SH-SY5Y (cell line): ENCODE data around the gene MSMO1.

Source experiments
- GATA2 ChIP-seq: IDR thresholded peaks from 2 replicates; pipeline ENCODE4 v1.6.1; 2011; ENCODE audit warnings: mild to moderate bottlenecking, low read depth, low read length
- GATA3 ChIP-seq: IDR thresholded peaks from 2 replicates; pipeline ENCODE4 v1.6.1; 2011; ENCODE audit warnings: low read depth, mild to moderate bottlenecking, low read length, moderate library complexity

The MSMO1 gene

GRCh38 chr4:165343353-165344191 is 16.1 kb downstream of the MSMO1 start:
- no peak for TF ChIP-seq GATA2
- no peak for TF ChIP-seq GATA3

DNA sequence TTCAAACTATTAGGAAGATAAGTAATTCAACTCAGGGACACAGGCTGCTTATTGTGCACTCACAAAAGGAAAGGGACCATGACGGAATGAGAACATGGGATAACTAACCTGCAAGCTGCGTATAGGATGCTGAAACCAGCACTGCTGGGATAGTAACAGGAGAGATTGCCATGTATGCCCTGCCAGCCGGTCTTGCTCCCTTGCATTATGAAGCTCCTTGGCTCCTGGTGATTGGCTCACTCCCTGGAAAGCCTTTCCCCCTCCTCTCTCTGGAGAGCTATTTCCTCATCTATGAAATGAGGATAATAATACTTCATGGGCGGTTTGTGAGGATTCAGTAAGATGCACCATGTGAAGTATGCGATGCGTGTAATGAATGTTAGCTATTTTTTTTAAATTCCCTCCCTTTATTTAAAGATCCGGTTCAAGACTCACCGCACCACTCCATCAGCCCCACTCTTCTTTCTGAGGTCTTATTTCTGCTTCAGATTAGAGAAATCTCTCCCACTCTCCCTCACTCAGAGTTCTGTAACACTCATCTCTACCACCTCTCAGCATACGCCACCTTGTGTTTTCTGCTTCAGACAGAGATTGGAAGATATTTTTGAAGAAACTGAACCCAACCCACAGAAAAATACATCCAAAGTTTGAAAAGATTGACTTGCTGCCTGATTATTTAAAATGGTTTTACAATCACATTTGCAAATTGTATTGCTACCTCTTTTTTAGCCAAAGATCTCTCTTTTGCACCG is 18.4 kb downstream of the MSMO1 start:
- TF ChIP-seq GATA2 (no peak), GATA3 (no peak)

- TF ChIP-seq GATA2 (no peak), GATA3 (no peak)
Measured at GRCh38 chr4:165347647-165348569, 20.4 kb downstream of the MSMO1 start.

DNA sequence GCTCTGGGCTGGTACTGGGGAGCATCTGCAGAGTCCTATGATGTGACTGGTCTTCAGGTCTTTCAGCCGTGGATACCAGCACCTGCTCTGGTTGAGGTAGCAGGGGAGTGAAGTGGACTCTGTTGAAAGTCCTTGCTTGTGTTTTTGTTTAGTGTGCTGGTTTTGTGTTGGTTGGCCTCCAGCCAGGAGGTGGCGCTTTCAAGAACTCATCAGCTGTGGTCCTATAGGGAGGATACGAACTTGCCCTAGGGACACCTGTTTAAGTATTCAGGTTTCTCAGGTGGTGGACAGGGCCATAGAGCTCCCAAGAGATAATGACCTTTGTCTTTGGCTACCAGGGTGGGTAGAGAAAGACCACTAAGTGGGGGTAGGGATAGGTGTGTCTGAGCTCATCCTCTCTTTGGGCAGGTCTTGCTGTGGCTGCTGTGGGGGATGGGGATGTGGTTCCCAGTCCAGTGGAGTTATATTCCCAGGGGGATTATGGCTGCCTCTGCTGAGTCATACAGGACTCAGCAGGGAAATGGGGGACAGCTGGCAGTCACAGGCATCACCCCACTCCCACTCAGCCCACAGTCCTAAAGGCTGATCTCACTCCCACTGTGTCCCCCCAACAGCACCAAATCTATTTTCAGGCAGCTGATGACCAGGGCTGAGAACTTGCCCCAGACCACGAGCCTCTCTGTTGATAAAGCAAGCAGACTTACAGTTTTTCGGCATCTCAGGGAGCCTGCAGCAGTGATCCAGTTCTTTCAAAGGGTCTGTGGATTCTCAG is 24.1 kb downstream of the MSMO1 start:
- TF ChIP-seq GATA3: no peak
- no peak for TF ChIP-seq GATA2

- TF ChIP-seq GATA3 (no peak), GATA2 (no peak)
Measured at GRCh38 chr4:165355900-165356300, 28.4 kb downstream of the MSMO1 start.

DNA sequence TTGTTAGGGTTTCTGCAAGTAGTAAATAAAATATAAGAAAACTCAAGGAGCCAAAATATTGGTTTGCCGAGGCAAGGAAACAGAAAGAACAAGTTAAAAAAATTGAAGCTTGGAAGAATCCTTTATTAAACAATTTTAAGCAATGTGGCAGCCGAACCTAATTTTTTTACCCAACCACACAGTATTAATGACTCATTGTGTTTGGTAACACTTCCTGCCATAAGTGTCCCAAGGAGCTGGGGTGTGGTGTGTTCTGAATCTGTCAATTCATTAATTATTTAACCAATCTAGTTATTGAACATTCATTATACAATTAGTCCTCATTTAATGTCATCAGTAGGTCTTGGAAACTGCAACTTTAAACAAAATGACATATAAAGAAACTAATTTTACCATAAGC is 32.0 kb downstream of the MSMO1 start:
- TF ChIP-seq GATA3 (no peak), GATA2 (no peak)

- TF ChIP-seq GATA3: no peak
- no peak for TF ChIP-seq GATA2
Measured at GRCh38 chr4:165360041-165360695, 32.7 kb downstream of the MSMO1 start.

GRCh38 chr4:165360985-165361670 is 33.7 kb downstream of the MSMO1 start:
- TF ChIP-seq GATA2 (no peak), GATA3 (no peak)

DNA sequence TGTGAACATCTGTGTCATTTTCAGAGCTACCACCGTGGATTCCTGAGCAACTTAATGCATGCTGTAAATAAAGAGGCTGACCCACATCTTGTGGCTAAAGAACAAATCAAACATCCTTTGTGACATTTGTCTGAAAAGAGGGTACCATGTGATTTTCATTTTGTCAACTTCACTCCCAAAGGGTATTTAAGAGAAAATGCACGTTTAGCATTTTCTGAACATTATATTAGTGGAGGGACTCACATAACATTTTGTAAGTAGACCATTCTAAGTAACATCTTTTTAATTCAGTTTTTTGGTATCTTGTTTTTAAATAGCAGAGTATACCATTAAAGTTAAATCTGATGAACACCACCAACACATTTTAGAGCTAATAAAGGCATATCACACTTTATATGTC is 34.3 kb downstream of the MSMO1 start:
- TF ChIP-seq GATA2 (no peak), GATA3 (no peak)

DNA sequence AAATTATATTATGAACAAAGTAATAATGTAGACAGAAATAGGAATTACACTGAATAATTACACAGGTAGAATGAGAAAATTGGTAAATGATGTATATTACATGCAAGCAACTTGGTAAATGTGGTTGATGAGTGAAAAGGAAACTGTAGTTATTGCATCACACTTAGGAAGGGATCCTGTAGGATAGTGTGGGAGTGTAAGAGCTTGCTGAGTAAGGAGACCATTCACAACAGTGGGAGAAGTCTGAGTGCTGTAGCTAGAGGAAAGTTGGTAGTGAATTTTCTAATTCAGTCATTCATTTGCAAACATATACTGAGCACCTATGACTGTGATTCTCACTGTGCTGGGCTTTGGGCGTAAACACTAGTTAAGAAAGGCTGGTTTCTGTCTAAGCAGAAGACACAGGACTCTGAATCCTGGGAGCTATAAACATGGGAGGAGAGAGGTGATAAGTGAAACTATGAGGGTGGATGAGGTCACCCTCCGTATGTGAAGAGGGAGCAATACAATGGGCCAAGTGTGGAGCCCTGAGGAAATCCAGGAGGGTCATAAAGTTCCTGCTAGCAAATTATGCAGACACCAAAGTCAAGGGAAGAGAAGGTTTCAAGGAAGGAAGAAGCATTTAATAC is 37.1 kb downstream of the MSMO1 start:
- TF ChIP-seq GATA3 (no peak), GATA2 (no peak)

GRCh38 chr4:165367040-165367439 is 39.6 kb downstream of the MSMO1 start:
- no peak for TF ChIP-seq GATA2
- TF ChIP-seq GATA3: no peak

GRCh38 chr4:165368114-165368513 is 40.6 kb downstream of the MSMO1 start:
- TF ChIP-seq GATA3 (no peak), GATA2 (no peak)
